T-helper 1 cell treated with Interleukin-12 subunit alpha and Interleukin-12 subunit beta and Interleukin-4 antibody, amounts not matched to agents 30 ng/mL and 1 ng/mL, for 36 hours (primary cell): ENCODE measurements around the gene TTC3. TPM values are rescaled to one million over a fixed set of nuclear protein-coding genes. Genes with fewer than 3 reads are reported as not detected.

Source experiments
- intact Hi-C: fragments of 100-400 bp; cut with micrococcal nuclease; formaldehyde crosslinking; loops from one replicate; pipeline ENCODE4 v1.15.1; 2024
- total RNA-seq: library from RNA; stranded (reverse); gene quantifications from 2 replicates; pipeline ENCODE4 v1.2.3, GENCODE V29; 2022

TTC3 gene
- total RNA-seq, 1 donor from 2014 or later, result 55.4 TPM

DNA sequence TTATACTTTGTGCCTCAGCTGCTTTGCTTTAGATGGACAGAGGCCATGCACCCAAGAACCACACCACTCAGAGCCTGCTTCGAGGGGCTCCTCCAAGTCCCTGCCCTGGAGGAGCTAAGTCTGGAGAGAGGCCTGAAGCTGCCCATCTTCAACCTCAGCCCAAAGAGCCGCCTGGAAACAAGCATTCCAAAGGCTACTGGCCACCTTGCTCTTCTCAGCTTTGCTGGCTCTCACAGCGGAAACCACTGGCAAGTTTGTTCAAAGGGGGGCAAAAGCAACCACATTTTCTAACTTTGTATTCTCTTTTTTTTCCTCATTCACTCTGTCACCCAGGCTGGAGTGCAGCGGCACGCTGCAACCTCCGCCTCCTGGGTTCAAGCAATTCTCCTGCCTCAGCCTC lies 170.9 kb downstream of the TTC3 start:
- intact Hi-C loops, result loop anchor here (2.0 kb wide), 1 partner anchor 23 kb away; no protein-coding TSS in a partner anchor

DNA sequence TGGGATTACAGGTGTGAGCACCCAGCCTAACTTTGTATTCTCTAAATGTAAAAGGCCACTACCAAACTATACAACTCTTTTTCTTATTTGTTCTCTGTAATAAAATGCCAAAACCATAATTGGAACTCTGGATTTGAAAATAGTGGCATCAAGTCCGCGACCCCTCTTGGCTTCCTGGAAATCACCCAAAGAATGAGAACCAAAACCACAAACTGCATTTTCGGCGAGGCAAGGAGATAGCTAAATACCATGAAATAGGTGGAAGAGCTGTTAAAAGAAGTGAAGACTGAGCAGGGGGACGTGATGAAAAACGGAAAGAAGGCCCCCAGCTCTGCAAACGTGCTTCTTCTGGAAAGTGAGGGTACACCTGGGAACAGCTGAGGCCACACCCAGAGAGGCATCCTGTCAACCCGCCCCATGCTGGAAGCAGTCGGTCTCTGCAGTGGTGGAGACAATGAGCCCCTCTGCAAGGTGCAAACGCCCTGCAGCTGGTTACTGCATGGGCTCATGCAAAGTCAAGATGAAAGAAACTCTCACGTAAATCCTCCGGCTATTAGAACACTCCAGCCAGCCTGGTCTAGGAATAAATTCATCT lies 171.5 kb downstream of the TTC3 start:
- intact Hi-C loops, result loop anchor here (1.0 to 2.0 kb wide), 2 partner anchors 13 to 24 kb away; no protein-coding TSS in a partner anchor

DNA sequence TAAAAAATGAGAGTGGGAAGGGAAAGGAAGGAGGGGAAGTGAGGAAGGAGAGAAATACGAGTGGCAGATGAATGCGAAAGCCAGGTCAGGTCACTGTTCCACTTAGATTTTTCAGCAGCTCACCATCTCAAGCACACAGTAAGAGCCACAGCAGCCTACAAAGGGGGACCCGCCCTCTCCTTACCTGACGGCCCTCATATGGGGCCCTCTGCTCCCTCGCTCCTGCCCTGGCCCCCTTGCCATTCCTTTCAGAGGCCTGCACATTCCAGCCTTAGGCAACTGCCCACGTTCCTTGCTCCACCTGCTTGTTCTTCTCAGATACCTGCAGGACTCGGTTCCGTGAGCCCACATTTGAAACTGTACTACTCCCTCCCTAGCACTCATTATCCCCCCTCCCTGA lies 172.1 kb downstream of the TTC3 start:
- intact Hi-C loops, result loop anchor here (1.0 to 2.0 kb wide), 2 partner anchors 12 to 24 kb away; no protein-coding TSS in a partner anchor

DNA sequence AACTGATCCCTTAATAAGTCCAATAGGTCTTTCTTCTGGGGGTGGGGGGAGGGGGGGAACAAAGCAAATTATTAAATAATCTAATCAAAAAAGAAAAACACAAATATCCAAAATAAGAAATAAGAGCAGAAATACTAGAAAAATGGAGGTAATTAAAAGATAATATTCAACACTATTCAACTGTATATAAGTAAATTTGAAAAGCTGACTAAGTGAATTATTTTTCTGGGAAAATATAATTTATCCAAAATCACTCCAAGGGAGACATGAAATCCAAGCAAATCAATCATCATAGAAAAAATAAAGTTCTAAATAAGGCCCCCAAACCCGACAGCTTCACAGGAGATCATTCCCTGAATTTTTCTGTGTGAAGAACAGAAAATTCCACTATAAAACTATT lies 175.2 kb downstream of the TTC3 start:
- intact Hi-C loops, result no loop called here

DNA sequence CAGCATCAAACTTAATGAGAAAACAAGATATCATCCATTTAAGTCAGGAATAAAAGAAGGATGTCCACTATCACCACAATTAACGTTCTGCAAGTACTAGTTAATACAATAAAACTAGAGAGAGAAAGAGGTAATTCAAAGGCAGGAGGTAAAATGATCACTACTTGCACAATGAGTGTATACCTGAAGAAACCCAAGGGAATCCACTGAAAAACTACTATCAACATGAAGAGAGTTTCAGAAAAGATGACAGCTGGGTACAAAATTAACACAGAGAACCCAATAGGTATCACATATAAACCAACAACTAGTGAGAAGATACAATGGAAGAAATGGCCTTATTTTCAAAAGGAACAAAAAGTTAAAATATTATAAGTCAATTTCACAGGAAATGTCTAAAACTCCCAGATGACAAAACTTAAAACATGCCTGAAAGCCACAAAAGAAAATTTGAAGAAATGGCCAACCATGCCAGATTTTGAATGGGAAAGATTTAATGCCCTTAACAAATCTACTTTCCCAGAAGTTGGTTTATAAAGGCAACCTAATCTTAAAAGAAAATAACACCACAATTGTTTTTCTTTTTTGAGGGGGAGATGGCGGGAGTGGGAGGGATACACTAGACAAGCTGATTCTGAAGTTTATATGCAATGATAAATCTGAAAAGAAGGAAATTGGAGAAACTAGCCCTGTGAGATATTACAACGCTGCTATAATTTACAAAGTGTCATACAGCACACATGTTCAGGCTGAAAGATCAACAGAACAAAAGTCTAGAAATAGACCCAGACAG lies 176.3 kb downstream of the TTC3 start:
- intact Hi-C loops, result no loop called here

DNA sequence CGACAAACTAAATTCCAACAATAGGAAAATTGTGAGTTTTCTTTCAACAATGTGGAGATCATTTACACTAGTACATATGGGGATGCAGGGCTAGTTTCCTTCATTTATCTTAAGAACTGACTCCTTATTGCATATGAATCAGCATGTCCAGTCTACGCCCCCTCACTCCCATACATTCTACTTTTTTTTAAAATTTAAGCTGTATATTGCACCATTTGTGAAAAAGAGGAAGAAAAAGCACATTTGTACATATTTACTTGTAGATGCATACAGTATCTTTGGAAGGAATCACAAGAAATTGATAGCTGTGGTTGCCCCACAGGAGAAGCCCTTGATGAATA lies 178.2 kb downstream of the TTC3 start:
- intact Hi-C loops, result no loop called here

Other genes starting within 250 kb of the TTC3 start
- 16.2 and 18.1 TPM in 2 replicates for gene HLCS, start 106.6 kb upstream of the TTC3 start, total RNA-seq
- gene RIPPLY3, start 66.6 kb upstream of the TTC3 start, total RNA-seq, result not detected in 2 replicates
- 12.7 and 14.5 TPM in 2 replicates for gene PIGP, start 183 bp upstream of the TTC3 start, total RNA-seq
- gene VPS26C, start 194.1 kb downstream of the TTC3 start, total RNA-seq, result 78.6 and 82.8 TPM in 2 replicates